Measurements from ENCODE around the gene CDK14.
"Not testable (repeated sequence)": the region's sequence is repeated elsewhere in the genome, so short reads cannot be mapped to it uniquely, and the experiment has no call there.

DNA sequence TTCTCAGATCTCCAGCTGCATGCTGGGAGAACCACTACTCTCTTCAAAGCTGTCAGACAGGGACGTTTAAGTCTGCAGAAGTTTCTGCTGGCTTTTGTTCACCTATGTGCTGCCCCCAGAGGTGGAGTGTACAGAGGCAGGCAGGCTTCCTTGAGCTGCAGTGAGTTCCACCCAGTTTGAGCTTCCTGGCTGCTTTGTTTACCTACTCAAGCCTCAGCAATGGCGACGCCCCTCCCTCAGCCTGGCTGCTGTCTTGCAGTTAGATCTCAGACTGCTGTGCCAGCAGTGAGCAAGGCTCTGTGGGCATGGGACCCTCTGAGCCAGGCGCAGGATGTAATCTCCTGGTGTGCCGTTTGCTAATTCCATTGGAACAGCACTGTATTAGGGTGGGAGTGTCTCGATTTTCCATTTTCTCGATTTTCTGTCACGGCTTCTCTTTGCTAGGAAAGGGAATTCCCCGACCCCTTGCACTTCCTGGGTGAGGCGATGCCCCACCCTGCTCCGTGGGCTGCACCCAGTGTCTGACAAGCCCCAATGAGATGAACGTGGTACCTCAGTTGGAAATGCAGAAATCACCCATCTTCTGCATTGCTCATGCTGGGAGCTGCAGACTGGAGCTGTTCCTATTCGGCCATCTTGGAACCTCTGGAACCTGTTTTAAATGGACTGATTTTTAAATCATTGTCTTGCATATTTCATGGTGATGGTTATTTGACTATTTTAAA, 332.7 kb downstream of the CDK14 start:
- not testable (repeated sequence) for TF ChIP-seq POLR2A, CTCF (IDR thresholded peaks at IDR 0.05)

Measured in heart left ventricle (tissue), 13 donors.